Vagina (tissue), 2 donors: ENCODE results near the gene ZNF516. TPM values are rescaled to one million over a fixed set of nuclear protein-coding genes. Genes with fewer than 3 reads are reported as not detected.

Experiments used
- DNase-seq, 2 donors: peaks; one replicate each; pipeline ENCODE4 v3.0.0-alpha.2; 2017; ENCODE audit errors: extremely low spot score in 2 of 2
- H3K27ac ChIP-seq: fragments of 200-600 bp; sonication (generic); one replicate; pipeline ENCODE4 v1.5.1; 2019
- H3K27me3 ChIP-seq: fragments of 200-600 bp; sonication (generic); one replicate; pipeline ENCODE4 v1.5.1; 2019
- H3K36me3 ChIP-seq, 2 donors: fragments of 200-600 bp; sonication (generic); one replicate each; pipeline ENCODE4 v1.5.1; 2017 to 2019
- H3K4me1 ChIP-seq: fragments of 200-600 bp; sonication (generic); one replicate; pipeline ENCODE4 v1.5.1; 2019
- H3K4me3 ChIP-seq, 2 donors: fragments of 200-600 bp; sonication (generic); 1 replicate in 1 of 2; 2 replicates in 1 of 2; pipeline ENCODE4 v1.5.1; 2016 to 2019
- H3K9me3 ChIP-seq: fragments of 200-600 bp; sonication (generic); one replicate; pipeline ENCODE4 v1.5.1; 2019
- POLR2A ChIP-seq, 2 donors: fragments of 450-650 bp; IDR thresholded peaks; one replicate each; pipeline ENCODE4 v1.6.1; 2017; ENCODE audit warnings: antibody characterized with exemption in 2 of 2, mild to moderate bottlenecking in 2 of 2, moderate library complexity in 2 of 2
- POLR2AphosphoS5 ChIP-seq, 2 donors: sonication (generic); formaldehyde crosslinking; IDR thresholded peaks; one replicate each; pipeline ENCODE4 v1.9.0; 2017; ENCODE audit warnings: antibody characterized with exemption in 2 of 2, mild to moderate bottlenecking in 2 of 2, low read depth in 1 of 2; ENCODE audit not compliant: insufficient read depth in 1 of 2
- intact Hi-C: fragments of 100-400 bp; cut with DNase I; formaldehyde crosslinking; loops from one replicate; pipeline ENCODE4 v1.15.1; 2023
- total RNA-seq: library from RNA; depleted of rRNA; stranded (reverse); fragments of >200 nt; gene quantifications from one replicate; pipeline ENCODE4 v1.2.3, GENCODE V29; 2016
- TF ChIP-seq, protein P1 (sequence below), 3 experiments: fragments of 450-650 bp in 2 of 3; fragments of 200-600 bp in 1 of 3; sonication (generic) in 1 of 3; IDR thresholded peaks; one replicate each; pipeline ENCODE4 v1.5.1; 2017 to 2019; ENCODE audit warnings: antibody characterized with exemption in 3 of 3, mild to moderate bottlenecking in 2 of 3, moderate library complexity in 2 of 3

The ZNF516 gene
- total RNA-seq, 1 donor from 2014 or later = 46.4 TPM

DNA sequence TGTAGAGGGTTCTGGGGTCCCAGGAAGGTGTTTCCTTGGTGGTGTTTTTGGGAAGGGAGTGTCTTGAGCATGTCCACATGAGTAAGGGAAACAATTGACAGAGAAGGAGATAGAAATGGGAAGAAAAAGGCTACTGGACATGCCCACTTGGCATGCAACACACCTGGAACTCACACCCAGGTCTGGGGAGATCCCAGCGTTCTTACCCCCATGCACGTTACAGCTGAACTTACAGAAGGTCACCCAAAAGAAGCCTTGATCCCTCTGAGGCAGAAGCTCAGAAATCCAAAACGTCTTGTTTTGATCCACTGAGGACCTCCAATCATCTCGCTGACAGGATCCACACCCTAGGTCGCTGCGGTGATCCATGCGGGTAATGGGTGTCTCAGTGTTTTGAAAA, 142.0 kb downstream of the ZNF516 start:
- H3K27ac ChIP-seq = no peak overlapping the region
- TF ChIP-seq, protein P1, sequence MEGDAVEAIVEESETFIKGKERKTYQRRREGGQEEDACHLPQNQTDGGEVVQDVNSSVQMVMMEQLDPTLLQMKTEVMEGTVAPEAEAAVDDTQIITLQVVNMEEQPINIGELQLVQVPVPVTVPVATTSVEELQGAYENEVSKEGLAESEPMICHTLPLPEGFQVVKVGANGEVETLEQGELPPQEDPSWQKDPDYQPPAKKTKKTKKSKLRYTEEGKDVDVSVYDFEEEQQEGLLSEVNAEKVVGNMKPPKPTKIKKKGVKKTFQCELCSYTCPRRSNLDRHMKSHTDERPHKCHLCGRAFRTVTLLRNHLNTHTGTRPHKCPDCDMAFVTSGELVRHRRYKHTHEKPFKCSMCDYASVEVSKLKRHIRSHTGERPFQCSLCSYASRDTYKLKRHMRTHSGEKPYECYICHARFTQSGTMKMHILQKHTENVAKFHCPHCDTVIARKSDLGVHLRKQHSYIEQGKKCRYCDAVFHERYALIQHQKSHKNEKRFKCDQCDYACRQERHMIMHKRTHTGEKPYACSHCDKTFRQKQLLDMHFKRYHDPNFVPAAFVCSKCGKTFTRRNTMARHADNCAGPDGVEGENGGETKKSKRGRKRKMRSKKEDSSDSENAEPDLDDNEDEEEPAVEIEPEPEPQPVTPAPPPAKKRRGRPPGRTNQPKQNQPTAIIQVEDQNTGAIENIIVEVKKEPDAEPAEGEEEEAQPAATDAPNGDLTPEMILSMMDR (IDR thresholded peaks at IDR 0.05) = no peak
- TF ChIP-seq POLR2A (IDR thresholded peaks at IDR 0.05) = no peak
- TF ChIP-seq POLR2AphosphoS5 (IDR thresholded peaks at IDR 0.05; ENCODE audit: insufficient read depth in 1 of 2, low read depth in 1 of 2) = no peak
- peaks cover 28% of the 10 kb centered on the region for H3K4me1 ChIP-seq
- H3K4me3 ChIP-seq = no peak overlapping the region
- H3K27me3 ChIP-seq = no peaks in the 10 kb centered on the region
- DNase-seq = peak in 1 of 2 donors; percentile 82
- H3K9me3 ChIP-seq = no peaks in the 10 kb centered on the region
- H3K36me3 ChIP-seq = no peaks in the 10 kb centered on the region
- intact Hi-C loops = no loop called here

DNA sequence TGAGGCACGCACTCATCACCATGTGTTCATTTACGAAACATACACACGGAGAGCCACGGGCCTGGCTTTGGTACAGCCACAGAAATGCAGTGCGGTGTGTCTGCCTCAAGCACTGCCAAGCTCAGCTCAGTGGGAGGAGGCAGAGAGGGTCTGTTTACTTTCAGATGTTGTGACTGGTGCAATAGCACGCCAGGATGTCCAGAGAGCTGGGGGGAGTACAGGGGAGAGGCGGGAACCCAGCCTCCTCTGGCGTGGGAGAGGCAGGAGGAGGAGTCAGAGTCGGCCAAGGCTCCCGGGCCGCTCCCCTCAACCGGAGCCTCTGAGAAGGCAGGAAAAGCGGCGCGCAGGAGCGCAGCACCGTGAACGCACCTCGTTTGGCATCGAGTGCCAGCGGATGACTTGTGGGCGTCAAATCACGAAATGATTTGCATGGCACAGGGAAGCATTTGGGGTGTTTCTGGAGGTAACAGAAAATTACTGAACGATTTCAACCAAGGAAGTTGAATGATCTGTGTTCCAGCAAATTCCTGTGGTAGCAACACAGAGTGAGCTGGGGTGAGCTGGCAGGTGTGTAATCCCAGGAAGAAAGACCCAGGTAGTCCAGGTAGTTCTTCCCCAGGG, 143.0 kb downstream of the ZNF516 start:
- peaks cover 28% of the 10 kb centered on the region for H3K4me1 ChIP-seq
- H3K27me3 ChIP-seq = no peaks in the 10 kb centered on the region
- peak overlapping the region; percentile 4 to 26 for H3K4me3 ChIP-seq
- TF ChIP-seq POLR2A (IDR thresholded peaks at IDR 0.05) (peak in 1 of 2 donors; percentile 5), POLR2AphosphoS5 (IDR thresholded peaks at IDR 0.05; ENCODE audit: insufficient read depth in 1 of 2, low read depth in 1 of 2) (peak; percentile 31 to 87)
- TF ChIP-seq, protein P1 (IDR thresholded peaks at IDR 0.05) = no peak
- no peaks in the 10 kb centered on the region for H3K36me3 ChIP-seq
- peak overlapping the region; percentile 39 for H3K27ac ChIP-seq
- DNase-seq = peak in 1 of 2 donors; percentile 94
- intact Hi-C loops = no loop called here
- H3K9me3 ChIP-seq = no peaks in the 10 kb centered on the region

DNA sequence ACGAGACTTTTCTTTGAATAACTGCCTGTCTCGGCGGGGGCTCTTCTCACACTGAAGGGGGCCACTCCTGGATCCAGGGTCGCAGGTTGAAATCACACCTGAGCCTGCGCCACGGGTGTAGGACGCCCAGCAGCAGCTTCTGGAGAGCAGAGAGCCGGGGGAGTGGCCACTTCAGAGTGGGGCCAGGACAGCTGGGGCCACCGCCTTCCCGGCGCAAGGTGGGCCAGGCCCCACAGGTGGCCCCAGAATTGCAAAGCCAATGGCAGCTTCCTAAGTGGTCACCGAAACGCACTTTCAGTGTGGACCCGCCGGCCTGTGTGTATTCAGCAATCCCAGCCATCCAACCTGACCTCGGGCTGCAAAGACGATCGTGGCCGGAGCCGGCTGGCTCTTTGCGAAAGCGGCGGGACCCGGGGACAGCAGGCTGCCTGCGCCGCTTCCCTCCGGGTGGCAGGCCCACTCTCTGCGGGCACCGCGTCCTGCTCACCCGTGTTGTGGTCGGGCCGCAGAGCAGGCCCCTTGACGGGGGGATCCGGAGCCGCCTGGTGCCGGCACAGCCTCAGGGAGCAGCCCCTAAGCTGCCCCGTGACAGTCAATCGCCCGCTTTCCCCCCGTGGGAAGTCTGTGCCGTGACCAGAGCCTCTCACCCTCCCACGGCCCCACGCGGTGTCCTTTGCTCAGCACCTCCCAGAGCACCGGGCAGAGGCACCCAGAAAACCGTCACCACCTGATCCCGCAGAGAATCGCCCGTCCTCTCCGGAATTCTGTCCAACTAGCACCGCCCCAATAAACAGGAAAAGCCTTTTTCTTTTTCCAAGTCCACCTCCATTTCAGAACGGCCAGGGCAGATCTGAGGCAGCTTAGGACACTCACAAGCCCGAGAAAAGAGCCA, 144.7 kb downstream of the ZNF516 start:
- DNase-seq = peak in 1 of 2 donors; percentile 81
- no peaks in the 10 kb centered on the region for H3K9me3 ChIP-seq
- H3K27ac ChIP-seq = peak overlapping the region; percentile 20
- H3K36me3 ChIP-seq = no peaks in the 10 kb centered on the region
- TF ChIP-seq POLR2A (IDR thresholded peaks at IDR 0.05) = no peak
- TF ChIP-seq, protein P1 (IDR thresholded peaks at IDR 0.05) = no peak
- TF ChIP-seq POLR2AphosphoS5 (IDR thresholded peaks at IDR 0.05; ENCODE audit: insufficient read depth in 1 of 2, low read depth in 1 of 2) = no peak
- no peaks in the 10 kb centered on the region for H3K27me3 ChIP-seq
- peaks cover 28% of the 10 kb centered on the region for H3K4me1 ChIP-seq
- H3K4me3 ChIP-seq = no peak overlapping the region
- intact Hi-C loops = no loop called here

DNA sequence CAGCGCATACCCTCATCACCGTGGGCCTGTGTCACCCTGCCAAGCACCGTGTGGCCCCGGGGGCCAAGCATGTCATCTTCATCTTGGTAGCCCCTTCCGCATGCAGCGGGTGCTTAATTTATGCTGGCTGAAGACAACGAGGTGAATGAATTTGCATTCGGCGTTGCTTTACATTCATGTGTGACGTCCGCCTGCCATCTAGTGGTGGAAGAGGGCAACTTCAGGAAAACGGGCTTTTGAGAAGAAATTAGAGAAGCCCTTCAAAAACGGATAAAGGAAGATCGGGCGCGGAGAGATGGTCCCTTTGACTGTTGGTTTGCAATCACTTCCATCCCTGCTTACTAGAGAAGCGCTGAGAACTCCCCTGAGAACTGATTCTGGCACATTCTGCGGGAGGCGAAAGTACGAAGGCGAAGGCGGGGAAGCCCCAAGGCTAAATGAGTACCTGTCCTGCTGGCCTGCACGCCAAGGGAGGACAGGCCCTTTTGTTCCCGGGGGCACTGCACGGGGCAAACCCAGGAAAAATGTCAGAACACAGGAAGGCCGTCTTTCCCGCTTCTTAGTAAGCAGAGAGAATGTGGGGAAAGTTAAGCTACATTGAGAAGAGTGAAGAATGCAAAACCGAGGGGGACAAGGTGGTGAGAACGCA, 145.9 kb downstream of the ZNF516 start:
- intact Hi-C loops = no loop called here
- Histone ChIP-seq H3K4me3 (no peak overlapping the region), H3K9me3 (no peaks in the 10 kb centered on the region), H3K27me3 (no peaks in the 10 kb centered on the region), H3K4me1 (peaks cover 21% of the 10 kb centered on the region), H3K36me3 (no peaks in the 10 kb centered on the region), H3K27ac (no peak overlapping the region)
- DNase-seq = peak in 1 of 2 donors; percentile 86
- no peak for TF ChIP-seq POLR2AphosphoS5 (IDR thresholded peaks at IDR 0.05; ENCODE audit: insufficient read depth in 1 of 2, low read depth in 1 of 2)
- no peak for TF ChIP-seq POLR2A (IDR thresholded peaks at IDR 0.05)
- TF ChIP-seq, protein P1 (IDR thresholded peaks at IDR 0.05) = peak; percentile 60 to 84 (median 83)
